Vagina (tissue), 2 donors: ENCODE measurements around the gene DDX10.

Source experiments
- CTCF ChIP-seq, 3 experiments: fragments of 450-650 bp in 2 of 3; fragments of 200-600 bp in 1 of 3; sonication (generic) in 1 of 3; IDR thresholded peaks; one replicate each; pipeline ENCODE4 v1.5.1; 2017 to 2019; ENCODE audit warnings: antibody characterized with exemption in 3 of 3, mild to moderate bottlenecking in 2 of 3, moderate library complexity in 2 of 3
- POLR2A ChIP-seq, 2 donors: fragments of 450-650 bp; IDR thresholded peaks; one replicate each; pipeline ENCODE4 v1.6.1; 2017; ENCODE audit warnings: antibody characterized with exemption in 2 of 2, mild to moderate bottlenecking in 2 of 2, moderate library complexity in 2 of 2
- POLR2AphosphoS5 ChIP-seq, 2 donors: sonication (generic); formaldehyde crosslinking; IDR thresholded peaks; one replicate each; pipeline ENCODE4 v1.9.0; 2017; ENCODE audit warnings: antibody characterized with exemption in 2 of 2, mild to moderate bottlenecking in 2 of 2, low read depth in 1 of 2; ENCODE audit not compliant: insufficient read depth in 1 of 2

GRCh38 chr11:108654994-108655631, 9.8 kb upstream of the DDX10 start:
- TF ChIP-seq CTCF (IDR thresholded peaks at IDR 0.05) (no peak), POLR2AphosphoS5 (IDR thresholded peaks at IDR 0.05; ENCODE audit: insufficient read depth in 1 of 2, low read depth in 1 of 2) (no peak), POLR2A (IDR thresholded peaks at IDR 0.05) (no peak)
